Fibroblast of skin of abdomen (primary cell): Measurements from ENCODE around the gene ABCA4.
"Not testable (repeated sequence)": the region's sequence is repeated elsewhere in the genome, so short reads cannot be mapped to it uniquely, and the experiment has no call there.

Experiments used
- DNase-seq: peaks from one replicate; pipeline ENCODE4 v3.0.0-alpha.2; 2013

ABCA4 gene

DNA sequence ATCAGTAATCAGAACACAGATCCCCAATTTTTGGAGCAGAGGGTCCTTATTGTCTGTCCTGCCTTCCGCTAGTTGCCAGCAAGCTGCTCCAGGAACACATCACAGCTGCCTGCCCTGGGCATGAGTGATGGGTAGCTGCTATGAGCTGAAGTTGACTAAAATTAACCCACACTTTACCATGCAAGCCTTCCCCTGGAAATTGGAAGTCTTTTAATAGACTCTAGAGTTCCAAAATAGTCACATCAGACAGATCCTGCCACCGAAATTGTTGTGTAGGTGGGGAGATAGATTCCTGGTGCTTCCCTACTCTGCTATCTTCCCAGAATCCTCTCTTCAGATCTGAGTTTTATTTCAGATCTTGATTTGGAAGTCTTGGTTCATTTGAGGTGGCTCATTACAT, 148.6 kb downstream of the ABCA4 start:
- no peak for DNase-seq

DNA sequence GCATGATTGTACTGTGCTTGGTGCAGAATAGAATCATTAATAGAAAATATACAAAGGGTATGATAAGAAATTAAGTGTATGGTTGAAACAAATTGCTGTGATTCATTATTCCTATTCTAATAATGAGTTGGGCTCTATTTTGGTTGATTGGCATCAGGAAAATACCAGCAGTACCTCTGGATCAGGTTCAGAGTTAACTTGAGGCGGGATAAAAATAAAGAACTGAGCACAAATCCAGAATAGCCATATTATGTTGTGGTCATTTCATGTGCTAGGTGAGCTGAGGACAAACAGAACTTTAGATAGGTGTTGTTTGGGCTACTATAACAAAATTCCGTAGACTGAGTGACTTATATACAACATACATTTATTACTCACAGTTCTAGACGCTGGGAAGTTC, 151.1 kb downstream of the ABCA4 start:
- DNase-seq, result no peak

DNA sequence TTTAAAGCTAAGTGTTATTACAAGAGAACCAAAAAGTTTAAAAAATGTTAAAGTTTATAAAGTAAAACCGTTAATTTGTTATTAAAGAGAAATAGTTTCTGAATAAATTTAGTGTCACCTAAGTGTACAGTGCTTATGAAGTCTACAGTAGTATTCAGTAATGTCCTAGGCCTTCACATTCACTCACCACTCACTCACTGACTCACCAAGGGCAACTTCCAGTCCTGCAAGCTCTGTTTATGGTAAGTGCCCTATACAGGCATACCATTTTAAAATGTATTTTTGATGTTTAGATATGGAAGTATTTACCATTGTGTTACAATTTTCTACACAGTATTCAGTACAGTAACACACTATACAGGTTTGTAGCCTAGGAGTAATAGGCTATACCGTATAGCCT, 151.6 kb downstream of the ABCA4 start:
- no peak for DNase-seq

DNA sequence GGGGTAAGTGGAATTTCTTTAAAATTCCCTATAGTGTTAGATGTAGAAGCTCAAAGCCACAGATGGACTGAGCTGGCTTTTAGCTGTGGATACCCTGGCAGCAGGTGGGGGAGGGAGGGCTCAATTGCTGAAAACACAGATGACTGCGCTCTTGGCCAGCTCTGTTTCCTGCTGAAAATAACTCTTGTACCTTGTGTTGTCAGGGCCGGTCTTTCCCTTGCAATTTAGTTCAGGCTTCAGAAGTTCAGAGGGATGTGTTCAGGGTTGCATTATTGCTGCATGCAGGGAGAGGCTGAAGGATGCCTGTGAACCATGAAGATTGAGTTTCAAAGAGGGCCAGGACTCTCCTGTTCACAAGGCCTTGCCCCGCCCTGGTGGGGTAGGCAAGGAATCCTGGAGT, 153.6 kb downstream of the ABCA4 start:
- no peak for DNase-seq

DNA sequence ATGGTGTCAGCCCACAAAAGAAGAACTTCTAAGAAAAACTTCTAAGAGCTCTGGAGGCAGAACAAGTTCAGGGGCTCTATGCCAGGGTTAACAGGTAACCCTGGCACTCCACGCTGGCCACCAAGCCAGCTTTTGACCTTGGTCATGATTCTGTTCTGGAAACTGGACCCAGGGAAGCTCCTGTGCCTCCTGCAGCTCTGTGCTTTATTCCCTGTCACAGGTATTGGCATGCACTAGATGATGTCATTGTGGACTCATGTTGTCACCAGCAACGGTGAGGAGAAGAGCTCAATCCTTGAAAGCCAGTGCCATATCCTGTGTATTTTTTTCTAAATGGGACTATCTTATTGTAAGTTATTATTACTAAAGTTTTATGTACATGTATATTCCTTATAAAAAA, 155.1 kb downstream of the ABCA4 start:
- DNase-seq, result no peak

DNA sequence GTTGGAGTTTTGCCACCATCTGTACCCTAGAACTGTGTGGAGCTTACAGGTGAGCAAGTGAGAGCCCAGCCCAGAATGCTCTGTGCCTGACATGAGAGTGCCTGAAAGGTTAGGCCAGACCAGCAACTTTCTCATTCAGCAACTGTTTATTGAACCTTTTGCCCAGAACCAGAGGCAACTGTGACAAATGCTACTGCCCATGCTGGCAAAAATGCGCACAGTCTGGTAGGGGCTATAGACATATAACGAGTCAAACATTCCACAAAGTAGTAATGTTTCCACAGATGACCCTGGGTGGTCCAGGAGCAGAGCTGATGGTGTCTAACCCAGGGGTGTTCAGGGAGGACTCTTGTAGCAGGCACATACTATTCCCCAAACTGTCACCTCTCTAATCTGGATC, 155.7 kb downstream of the ABCA4 start:
- no peak for DNase-seq

DNA sequence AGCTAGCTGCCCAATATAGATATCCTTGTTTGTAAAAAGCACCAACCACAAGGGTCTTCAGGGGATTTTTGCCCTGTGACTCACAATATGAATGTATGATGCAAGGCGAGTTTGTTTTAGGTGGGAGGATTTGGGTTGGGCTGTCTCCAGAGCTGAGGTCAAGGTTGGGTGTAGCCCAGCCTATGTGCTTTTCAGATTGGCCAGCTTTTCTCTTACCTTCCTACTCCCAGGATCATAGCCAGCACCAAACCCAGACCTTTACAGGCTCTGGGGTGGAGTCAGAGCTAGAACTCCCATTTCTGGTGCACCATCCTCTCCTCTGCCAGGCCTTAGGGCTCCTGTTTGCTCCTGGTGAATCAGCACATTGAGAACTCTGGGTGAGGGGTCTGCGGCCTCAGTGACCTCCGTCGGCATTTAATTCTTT, 156.2 kb downstream of the ABCA4 start:
- peak; percentile 40 for DNase-seq

DNA sequence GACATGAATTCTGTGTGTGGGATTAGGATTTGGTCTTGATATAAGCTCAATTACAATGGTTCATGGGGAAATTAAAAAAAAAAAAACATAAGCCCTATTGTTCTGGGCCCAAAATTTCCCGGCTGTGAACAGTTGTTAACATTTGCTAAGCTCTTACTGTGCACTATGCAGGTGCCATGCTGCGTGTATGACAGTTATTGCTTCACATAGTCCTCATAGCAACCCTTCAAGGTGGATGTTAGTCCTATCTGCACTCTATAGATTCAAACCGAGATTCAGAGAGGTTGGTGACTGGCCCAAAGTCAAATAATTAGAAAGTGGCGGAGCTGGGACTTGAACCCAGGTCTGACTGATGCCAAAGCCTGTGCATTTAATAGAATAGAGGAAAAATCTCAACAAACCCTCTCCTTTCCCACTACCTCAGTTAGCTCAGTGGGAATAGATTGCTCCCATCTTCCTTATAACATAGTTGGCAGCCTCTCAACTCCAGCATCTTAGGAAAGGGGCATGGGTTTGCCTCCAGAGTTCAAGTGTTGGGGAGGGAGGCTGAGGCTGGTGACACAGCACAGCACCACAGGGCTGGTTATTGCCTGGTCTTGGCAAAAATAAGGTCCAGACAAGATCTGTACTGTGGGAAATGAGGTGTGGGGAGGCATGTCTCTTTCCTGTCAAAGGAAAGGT, 156.7 kb downstream of the ABCA4 start:
- no peak for DNase-seq

DNA sequence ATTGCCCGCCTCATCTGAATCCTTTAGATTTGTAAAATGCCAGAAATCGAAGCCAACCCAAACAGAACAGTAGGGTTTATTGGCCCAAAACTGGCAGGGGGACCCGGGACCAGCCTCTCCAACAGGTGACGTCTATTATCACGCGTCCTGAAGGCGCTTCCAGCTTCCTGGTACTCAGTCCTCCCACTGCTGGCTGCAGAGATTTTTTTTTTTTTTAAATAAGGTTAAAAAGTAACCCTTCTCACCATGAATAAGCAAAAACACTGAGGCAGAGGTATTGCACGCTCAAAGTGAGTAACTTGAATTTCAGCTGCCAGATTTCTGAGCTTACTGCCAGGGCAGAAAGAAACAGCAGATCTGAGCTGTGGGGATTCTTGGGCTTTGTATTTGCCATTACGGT, 157.4 kb downstream of the ABCA4 start:
- no peak for DNase-seq

DNA sequence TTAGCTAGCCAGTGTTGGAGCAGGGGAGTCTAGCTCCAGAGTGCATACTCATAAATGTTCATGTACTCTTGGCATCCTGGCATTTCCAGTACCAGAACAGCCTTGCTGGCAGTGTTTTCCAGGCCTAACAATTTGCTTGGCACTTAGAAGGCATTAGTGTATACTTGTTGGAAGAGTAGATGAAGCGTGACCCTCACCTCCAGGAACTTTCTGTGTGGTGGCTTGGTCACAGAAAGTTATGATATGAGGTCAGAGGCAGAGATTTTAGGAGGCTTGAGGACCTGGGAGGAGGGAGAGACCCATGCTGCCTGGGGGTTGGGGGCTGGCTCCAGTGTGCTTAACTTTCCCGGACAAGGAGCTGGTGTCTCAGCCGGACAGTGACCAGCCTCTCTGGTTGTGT, 159.0 kb downstream of the ABCA4 start:
- DNase-seq, result no peak

DNA sequence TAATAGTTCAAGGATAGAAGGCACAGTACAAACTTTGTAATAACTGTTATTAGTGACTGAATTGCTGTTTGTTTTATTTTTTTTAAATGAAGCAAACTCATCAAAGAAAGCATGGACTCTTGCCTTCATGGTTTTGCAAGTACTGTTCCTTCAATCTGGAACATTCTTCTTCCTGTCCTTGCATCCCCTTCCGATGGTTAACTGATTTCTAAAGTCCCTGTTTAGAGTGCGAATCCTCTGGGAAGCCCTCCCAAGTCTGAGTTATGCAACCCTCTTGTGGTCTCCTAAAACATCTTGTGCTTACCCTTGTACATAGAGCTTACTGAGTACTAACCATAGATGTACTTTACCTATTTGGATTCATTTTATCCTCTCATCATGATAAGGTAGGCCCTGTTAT, 159.5 kb downstream of the ABCA4 start:
- DNase-seq, result no peak

DNA sequence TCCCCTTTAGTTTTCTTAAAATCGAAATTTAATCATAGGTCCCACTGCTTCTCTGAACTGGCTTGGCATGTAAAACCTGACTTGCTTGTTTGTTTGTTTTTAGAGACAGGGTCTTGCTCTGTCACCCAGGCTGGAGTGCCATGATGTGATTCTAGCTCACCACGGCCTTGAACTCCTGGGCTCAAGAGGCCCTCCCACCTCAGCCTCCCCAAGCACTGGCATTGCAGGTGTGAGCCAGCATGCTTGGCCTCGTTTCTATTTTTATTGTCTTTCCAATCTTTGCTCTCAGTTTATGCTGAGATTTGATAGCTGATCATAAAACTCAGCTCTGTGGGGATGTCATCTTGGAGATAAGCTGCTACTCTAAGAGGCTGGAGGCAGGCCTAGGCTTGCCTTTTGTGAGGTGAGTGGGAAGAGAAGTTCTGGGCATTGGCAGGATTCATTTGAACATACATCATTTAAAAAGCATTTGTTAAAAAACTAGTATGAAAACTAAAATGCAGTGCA, 160.3 kb downstream of the ABCA4 start:
- no peak for DNase-seq

DNA sequence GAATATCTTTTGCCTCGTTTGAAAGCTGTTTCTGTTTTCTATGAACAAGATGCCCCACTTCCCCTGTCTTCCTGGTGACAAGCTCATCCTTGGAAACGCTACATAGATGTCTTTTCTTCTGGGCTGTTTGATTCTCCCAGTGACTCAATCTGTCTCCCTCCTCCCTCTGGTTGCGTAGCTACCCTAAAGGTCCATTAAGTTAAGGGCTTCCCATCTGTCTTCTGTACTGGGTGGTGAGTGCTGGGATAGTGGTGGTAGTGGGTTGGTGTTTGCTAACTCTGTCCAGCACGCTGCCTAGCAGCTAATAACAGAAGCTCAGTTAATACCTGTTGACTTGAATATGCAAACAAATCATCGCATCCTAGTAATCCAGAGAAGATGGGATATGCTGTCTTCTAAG, 161.5 kb downstream of the ABCA4 start:
- DNase-seq, result no peak

DNA sequence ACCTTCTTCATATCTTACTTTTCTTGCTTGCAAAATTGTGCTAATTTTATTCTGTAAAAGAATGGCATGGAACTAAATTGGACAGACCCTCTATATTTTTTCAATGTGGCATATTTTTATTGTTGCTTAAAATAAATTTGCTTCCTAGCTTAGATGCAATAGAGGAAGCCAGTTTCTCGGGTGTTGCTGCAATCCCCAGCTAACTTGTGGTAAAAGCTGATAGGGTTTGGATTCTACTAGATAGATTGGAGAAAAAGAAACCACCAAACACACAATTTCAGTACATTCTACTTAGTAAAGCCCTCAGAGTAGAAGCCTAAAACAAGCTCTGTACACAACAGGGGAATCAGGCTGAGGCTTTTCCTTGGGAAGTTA, 162.2 kb downstream of the ABCA4 start:
- no peak for DNase-seq

DNA sequence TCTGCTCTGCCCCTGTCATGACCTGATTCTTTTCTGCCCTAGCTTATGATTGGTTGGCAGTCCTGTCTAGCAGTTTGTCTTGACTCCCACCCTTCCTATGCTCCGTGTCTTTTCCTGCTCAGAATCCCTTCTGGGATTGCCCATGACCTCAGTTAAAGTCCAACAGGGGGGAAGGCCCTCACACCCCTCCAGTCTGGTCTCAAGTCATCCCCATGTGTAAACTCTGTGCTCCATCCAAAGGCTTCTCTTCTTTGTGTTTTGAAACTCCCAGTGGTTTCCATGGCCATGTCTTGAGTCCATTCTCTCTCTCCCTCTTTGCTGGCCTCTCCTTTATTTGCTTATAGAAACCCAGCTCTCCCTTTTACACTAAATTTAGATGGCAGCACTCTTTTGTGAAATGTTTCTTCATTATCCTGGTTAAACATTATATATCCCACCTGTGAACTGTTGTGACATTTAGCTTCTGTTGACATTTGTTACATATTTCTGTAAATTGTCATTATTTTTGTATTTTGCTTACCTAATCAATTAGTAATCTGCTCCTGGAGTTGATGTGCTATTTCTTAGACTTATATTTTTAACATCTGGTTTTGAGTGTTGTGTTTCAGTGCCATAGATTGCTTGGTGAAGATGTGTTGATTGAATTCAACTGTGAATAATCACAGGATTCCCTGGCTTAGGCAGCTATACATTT, 162.8 kb downstream of the ABCA4 start:
- no peak for DNase-seq

DNA sequence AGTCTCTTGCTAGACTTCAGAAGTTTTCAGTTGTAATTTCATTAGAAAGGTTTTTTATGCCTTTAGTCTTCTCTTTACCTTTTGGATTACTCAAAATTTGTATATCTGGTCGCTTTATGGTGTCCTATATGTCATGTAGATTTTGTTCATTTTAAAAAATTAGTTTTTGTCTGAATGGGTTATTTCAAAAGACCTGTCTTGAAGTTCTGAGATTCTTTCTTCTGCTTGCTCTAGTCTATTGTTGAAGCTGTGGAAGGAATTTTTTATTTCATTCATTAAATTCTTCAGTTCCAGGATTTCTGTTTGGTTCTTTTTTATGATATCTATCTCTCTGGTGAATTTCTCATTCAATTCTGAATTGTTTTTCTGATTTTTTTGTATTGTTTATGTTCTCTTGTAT, 165.2 kb downstream of the ABCA4 start:
- no peak for DNase-seq

DNA sequence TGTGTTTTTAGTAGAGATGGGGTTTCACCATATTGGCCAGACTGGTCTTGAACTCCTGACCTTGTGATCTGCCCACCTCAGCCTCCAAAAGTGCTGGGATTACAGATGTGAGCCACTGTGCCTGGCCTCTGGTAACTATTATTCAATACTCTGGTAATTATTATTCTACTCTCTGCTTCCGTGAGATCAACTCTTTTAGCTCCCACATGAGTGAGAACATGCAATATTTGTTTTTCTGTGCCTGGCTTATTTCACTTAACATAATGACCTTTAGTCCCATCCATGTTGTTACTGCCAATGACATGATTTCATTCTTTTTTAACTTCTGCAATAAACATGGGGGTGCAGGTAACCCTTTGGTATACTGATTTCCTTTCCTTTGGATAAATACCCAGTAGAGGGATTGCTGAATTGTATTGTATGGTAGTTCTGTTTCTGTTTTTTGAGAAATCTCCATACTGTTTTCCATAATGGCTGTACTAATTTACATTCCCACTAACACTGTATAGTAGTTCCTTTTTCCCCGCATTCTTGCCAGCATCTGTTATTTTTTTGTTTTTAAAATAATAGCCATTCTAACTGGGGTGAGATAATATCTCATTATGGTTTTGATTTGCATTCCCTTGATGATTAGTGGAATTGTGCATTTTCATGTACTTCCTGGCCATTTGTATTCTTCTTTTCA, 173.8 kb downstream of the ABCA4 start:
- DNase-seq, result not testable (repeated sequence)
